CD4-positive, alpha-beta T cell treated with Interferon alpha-2 for 1 hour (primary cell): Measurements from ENCODE around the gene TRIM44.

ENCODE experiments used
- DNase-seq, 2 donors: peaks; one replicate each; pipeline ENCODE4 v3.0.0-alpha.2; 2020 to 2022

TRIM44 gene

DNA sequence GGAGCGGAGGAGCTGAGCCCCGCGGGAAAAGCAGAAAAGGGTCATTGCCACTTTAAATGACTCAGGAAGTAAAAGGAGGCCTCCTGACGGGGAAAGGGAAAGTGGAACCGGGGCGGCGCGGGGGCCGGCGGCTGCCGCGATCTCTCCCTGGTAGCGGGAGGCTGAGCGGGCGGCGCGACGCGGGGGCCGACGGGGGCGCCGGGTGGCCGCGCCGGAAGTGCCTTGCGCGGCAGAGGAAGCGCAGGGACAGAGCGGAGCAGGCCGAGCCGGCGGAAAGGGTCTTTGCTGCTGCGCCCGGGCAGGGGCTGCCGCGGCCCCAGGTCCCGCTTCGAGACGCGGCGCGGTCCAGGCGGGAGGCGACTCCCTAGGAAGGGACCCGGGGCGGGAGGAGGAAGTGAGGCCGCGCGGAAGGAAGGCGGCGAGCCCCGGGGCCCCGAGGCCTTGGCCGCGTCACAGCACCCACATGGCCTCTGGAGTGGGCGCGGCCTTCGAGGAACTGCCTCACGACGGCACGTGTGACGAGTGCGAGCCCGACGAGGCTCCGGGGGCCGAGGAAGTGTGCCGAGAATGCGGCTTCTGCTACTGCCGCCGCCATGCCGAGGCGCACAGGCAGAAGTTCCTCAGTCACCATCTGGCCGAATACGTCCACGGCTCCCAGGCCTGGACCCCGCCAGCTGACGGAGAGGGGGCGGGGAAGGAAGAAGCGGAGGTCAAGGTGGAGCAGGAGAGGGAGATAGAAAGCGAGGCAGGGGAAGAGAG, at the start of gene TRIM44:
TSS of gene TRIM44 (plus strand) at position 127 of the 759 bp plus-strand sequence. CDS start at position 464, 337 bp downstream.
- peak; percentile 87 to 89 for DNase-seq

DNA sequence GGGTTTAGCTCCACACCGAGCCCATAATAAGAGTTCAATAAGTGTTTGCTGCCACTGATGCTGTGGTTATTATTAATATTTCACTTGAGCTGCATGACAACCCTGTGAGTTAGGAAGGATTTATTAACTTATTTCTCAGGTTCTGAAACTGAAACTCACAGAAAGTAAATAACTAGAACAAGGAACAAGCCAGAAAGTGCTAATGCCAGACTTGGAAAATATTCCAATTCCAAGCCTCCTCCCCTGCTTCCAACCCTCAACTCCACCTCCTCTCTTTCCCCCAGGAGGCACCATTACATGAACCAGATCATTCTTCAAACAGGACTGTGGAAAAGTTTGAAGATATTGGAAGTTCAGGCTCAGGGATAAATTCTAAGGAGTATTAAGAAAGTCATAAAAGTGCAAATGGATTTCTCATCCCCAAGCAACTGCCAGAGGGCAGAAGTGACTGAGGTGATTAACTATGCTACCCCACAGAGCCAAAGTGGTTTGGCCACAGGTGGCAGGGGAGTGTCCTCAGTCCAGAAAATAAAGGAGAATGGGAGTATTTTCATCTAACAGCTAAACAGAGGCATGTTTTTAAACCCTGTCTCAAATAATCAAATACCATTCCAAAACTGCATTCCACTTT, 47.5 kb upstream of the TRIM44 start:
- DNase-seq = no peak

DNA sequence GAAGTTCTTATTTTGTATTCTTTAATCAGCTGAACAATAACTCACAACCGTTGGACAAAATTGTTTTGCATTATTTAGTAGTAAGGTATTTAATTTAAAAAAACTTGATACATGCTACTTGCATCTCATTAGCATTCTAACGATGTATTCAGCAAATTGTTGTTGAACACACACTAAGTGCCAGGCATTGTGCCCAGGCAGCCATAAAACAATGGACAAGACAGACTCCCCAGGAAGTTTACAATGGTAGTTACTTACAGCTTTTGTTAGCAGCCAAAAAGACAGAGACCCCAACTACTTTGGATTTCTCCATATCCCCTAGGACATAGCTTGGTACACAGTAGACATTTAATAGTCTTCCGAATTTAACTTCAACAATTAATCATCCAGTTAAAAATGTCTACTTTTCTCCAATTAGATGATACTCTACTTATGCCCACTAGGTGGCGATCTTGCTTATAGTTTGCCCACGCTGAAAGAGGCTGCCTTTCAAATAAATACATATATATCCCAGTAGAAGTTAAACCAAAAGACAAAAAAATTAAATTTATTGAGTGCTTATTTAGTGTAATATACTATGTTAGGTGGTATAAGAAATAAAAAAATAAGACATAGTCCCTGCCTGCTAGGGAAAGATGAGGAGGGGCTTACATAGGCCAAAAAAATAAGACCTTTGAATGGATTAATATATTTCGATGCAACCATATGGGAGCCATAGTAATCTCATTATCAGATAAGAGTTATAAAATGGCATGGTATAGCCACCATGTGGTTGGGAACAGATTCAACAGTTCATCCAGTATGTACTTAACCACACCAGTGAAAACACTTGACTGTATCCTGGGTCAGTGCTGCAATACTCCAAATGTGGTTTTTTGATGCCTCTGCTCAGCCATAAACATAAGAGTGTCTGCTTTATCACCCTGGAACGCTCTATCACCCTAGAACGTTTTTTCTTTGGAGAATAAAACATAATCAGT, 46.4 kb upstream of the TRIM44 start:
- peak; percentile 12 to 53 for DNase-seq

DNA sequence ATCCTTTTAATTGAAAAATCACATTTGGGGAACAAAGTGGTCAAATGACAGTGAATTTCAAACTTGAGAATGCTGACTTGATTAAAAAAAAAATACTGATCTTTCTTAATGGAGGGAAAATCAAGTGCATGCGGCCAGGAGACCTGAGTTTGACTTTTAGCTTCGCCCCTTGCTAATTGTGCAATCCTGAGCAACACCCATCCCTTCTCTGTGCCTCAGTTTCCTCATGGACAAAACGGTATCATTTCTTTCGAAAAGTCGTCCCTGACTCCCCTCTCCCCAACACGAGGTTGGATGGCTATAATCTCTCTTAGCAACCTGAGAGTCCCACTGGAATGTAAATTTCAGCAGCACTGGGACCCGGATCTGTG, 45.3 kb upstream of the TRIM44 start:
- no peak for DNase-seq

GRCh38 chr11:35617687-35618496, 44.7 kb upstream of the TRIM44 start, which contains the start of gene FJX1:
Gene FJX1, plus strand, starts transcription at chr11:35618460. Its CDS starts 177 bp downstream, at chr11:35618637.
- DNase-seq = no peak

DNA sequence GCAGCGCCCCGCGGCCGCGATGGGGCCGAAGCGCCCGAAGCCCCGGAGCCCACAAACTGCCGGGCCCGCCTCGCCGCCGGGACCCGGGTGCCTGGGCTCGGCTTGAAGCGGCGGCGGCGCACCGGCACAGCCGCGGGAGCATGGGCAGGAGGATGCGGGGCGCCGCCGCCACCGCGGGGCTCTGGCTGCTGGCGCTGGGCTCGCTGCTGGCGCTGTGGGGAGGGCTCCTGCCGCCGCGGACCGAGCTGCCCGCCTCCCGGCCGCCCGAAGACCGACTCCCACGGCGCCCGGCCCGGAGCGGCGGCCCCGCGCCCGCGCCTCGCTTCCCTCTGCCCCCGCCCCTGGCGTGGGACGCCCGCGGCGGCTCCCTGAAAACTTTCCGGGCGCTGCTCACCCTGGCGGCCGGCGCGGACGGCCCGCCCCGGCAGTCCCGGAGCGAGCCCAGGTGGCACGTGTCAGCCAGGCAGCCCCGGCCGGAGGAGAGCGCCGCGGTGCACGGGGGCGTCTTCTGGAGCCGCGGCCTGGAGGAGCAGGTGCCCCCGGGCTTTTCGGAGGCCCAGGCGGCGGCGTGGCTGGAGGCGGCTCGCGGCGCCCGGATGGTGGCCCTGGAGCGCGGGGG, 44.0 kb upstream of the TRIM44 start:
- no peak for DNase-seq

- no peak for DNase-seq
These were observed 43.3 kb upstream of the TRIM44 start for GRCh38 chr11:35619116-35619854.

DNA sequence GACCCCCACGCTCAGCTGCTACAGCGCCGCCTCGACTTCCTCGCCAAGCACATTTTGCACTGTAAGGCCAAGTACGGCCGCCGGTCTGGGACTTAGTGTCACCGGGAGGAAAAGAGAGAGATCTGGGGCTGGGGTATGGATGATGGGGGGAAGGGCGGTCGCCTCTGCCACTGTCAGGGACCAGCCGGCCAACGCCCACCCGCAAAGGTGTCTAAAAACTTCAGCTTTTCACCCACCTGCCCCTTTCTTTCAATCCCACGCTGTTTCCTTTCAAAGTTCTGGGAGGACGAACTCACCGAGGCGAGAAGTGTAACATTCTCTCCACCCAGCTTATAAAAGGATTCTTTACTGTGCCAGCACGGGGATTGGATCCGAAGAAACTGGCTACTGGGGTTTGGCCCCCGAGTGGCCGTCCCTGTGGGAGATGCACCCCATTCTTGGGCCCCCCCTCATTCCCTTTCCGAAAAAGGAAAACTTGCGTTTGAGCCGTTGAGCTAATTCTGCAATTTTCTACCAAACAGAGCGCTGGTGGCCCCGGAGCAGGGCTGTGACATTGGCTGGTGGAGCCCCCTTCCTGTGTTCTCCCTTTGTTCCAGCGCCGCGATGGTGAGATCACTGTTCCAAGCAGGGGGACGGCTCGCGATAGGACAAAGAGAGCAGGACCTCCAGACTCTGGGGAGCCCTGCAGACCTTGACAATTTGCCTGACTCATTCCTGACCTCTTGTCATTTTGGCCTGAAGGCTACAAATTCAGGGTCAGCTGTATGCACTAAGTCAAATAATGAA, 42.5 kb upstream of the TRIM44 start:
- DNase-seq = no peak

- DNase-seq = no peak
These were observed 41.8 kb upstream of the TRIM44 start for GRCh38 chr11:35620795-35621194.

- DNase-seq = no peak
These were observed 41.0 kb upstream of the TRIM44 start for GRCh38 chr11:35621620-35622019.

GRCh38 chr11:35622070-35622469, 40.5 kb upstream of the TRIM44 start:
- no peak for DNase-seq

GRCh38 chr11:35623621-35624168, 38.9 kb upstream of the TRIM44 start:
- DNase-seq = no peak

DNA sequence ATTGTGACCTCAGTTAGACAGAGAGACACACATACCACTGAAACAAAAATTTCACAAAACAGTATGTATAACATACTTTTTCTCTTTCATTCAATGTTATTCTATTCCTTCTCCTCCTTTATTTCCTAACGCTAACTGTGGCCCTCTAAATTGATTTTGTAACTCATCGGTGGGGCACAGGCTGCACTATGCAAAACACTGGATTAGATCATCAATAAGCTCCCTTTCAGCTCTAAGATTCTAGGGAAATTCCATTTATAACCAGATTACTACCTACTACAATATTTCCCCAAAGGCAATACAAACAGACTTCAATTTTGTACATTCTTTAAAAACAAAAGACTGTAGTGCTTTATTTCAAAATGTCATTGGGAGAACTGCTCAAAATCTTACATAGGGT, 38.3 kb upstream of the TRIM44 start:
- no peak for DNase-seq

GRCh38 chr11:35624781-35625180, 37.8 kb upstream of the TRIM44 start:
- DNase-seq = no peak

- DNase-seq = no peak
These were observed 36.1 kb upstream of the TRIM44 start for GRCh38 chr11:35626501-35626900.

DNA sequence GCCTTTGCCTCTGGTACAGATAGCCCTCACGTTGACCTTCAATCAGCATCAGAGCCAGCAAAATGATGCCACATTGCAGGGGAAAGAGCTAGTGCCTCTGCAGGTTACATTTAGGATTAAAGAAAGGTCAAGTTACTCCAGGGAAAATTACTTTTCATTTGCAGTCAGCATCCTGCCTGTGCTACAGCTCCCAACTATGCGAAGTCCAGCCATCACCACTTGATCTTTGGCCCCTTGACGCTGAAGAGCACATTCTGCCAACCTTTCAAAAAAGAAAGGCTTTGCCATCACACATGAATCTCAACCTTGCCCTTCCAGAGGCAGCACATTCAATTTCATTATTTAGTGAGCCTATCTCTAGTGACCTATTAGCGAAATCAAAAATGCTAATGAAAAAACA, 33.1 kb upstream of the TRIM44 start:
- no peak for DNase-seq

GRCh38 chr11:35629914-35630313, 32.7 kb upstream of the TRIM44 start:
- no peak for DNase-seq

DNA sequence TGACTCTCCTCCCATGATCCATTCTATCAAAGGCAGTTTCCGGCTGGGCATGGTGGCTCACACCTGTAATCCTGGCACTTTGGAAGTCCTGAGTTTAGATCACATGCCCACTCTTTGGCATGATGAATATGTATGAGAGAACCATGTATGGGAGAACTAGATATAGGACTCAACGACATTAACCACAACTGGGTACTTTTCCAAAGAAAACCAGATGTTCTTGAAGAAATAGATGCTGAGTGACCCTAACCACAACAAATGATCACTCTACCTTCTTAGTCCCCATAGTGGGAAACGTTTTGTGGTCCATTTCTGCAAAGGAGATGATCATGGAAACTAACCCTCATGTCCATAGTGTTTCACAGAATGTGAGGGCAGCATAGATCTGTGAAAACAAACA, 30.7 kb upstream of the TRIM44 start:
- DNase-seq = no peak

DNA sequence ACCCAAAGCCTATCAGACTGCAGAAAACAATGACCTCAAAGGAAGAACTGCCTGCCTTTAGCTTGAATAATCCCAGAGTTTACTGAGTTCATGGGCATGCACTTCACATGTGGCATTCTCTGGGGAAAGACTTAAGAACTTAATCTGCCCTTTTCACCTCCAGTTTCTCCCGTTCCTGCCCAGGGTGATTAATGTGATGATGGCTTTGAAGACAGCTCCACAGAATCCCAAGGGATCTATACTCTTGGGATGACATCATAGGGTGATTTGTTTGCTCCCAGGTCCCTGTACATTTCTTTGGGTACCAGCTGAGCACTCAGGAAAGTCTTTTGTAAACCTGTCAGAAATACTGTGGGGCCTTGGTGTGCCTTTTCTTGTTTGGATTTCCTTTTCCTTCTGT, 30.3 kb upstream of the TRIM44 start:
- no peak for DNase-seq

GRCh38 chr11:35633827-35634423, 28.6 kb upstream of the TRIM44 start:
- no peak for DNase-seq
